ENCODE measurements around the gene ATP5PO. TPM values are rescaled to one million over a fixed set of nuclear protein-coding genes. Genes with fewer than 3 reads are reported as not detected.

Gene ATP5PO
- total RNA-seq, 2 experiments from 2014 or later, result 234 to 241 TPM

DNA sequence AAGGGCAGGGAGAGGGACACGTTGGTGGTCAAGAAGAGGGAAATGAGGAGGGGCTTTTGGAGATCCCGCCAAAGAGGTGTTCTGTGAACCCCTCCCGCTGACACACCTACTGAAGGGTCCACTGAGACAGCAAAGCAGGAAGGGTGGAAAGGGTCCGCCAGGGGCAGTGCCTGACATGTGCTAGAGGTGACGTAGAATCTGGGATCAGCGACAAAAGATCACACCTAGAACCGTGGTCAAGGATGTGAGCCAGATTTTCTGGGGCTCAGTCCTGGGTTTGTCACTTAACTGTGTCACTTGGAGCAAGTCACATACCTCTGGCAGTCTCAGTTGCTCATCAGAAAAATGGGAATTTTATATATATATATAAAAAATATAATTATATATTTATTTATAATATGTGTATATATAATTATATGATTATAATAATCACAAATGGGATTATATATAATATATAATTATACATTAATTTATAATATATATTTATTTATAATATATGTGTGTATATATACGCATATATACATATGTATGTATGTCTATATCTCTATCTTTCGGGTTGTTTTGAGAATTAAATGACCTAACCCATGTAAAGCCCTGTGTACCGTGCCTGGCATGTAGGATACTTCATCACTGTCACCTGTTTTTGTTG lies 35.0 kb upstream of the ATP5PO start:
- TF ChIP-seq, protein P1, sequence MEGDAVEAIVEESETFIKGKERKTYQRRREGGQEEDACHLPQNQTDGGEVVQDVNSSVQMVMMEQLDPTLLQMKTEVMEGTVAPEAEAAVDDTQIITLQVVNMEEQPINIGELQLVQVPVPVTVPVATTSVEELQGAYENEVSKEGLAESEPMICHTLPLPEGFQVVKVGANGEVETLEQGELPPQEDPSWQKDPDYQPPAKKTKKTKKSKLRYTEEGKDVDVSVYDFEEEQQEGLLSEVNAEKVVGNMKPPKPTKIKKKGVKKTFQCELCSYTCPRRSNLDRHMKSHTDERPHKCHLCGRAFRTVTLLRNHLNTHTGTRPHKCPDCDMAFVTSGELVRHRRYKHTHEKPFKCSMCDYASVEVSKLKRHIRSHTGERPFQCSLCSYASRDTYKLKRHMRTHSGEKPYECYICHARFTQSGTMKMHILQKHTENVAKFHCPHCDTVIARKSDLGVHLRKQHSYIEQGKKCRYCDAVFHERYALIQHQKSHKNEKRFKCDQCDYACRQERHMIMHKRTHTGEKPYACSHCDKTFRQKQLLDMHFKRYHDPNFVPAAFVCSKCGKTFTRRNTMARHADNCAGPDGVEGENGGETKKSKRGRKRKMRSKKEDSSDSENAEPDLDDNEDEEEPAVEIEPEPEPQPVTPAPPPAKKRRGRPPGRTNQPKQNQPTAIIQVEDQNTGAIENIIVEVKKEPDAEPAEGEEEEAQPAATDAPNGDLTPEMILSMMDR (IDR thresholded peaks at IDR 0.05), result no peak
- H3K4me1 Mint-ChIP-seq (ENCODE audit: low read depth), result peaks cover 75% of the 10 kb centered on the region
- DNase-seq, result peak; percentile 52
- peak overlapping the region; percentile 75 for H3K4me3 Mint-ChIP-seq
- H3K9me3 Mint-ChIP-seq, result peaks cover 8% of the 10 kb centered on the region
- peaks cover 3% of the 10 kb centered on the region for H3K27me3 Mint-ChIP-seq
- POLR2A ChIA-PET, result interaction anchor here (1.1 to 7.9 kb wide), 10 partner anchors 8 to 123 kb away, joined by 4 to 160 read pairs (median 9); partner anchors contain the start of genes MRPS6 and SLC5A3
- H3K36me3 Mint-ChIP-seq (ENCODE audit: low read depth), result peaks cover 50% of the 10 kb centered on the region
- no peak for ATAC-seq
- intact Hi-C loops (cut with micrococcal nuclease), result no loop called here
- CTCF ChIA-PET, result interaction anchor here (1.1 to 3.5 kb wide), 5 partner anchors 18 to 142 kb away, joined by 3 to 31 read pairs (median 7); no protein-coding TSS in a partner anchor
- H3K27ac Mint-ChIP-seq, result peak overlapping the region; percentile 100

DNA sequence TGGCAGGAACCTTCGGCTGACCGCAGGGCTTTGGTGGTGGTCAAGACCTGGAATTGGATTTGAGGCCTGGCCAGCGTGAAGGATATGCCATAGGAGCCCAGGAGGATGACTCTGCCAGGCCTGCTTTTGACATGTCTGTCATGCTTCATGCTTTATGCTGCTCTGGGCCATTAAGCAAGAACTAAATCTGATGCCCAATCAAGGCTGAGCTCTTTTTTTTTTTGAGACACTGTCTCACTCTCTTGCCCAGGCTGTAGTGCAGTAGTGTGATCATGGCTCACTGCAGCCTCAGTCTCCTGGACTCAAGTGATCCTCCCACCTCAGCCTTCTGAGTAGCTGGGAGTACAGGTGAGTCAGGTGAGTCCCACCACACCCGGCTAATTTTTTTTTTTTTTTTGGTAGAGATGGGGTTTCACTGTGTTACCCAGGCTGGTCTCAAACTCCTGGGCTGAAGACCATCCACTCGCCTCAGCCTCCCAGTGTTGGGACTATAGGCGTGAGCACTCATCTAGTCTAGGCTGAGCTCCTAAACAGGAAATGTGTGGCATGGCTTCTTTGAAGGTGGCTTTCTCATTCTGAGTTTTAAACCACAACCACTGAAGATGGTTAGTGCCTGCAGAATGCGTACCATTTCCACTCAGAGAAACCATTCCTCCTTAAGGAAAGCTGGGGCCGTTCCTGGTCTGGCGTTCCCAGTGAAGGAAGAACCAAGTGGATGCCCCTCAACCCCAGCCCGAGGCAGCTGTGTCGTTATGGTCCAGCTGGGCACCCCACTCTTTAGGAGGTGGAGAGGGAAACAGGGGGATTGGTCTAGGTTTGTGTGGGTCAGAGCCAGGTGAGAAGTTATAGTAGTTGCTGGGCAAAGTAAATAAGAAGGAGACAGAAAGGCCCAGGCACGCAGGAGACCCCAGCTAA lies 34.2 kb upstream of the ATP5PO start:
- Mint-ChIP-seq H3K4me1 (ENCODE audit: low read depth) (peaks cover 74% of the 10 kb centered on the region), H3K9me3 (peaks cover 12% of the 10 kb centered on the region), H3K27ac (peak overlapping the region; percentile 100), H3K27me3 (peaks cover 3% of the 10 kb centered on the region), H3K36me3 (ENCODE audit: low read depth) (peaks cover 53% of the 10 kb centered on the region), H3K4me3 (peak overlapping the region; percentile 75)
- DNase-seq, result peak; percentile 80
- intact Hi-C loops (cut with micrococcal nuclease), result loop anchor here (2.0 to 5.0 kb wide), 4 partner anchors 19 to 128 kb away; no protein-coding TSS in a partner anchor
- POLR2A ChIA-PET, result interaction anchor here (0.8 to 7.9 kb wide), 12 partner anchors 9 to 141 kb away, joined by 3 to 160 read pairs (median 8); partner anchors contain the start of genes MRPS6 and SLC5A3
- CTCF ChIA-PET, result interaction anchor here (1.1 to 3.5 kb wide), 8 partner anchors 8 to 143 kb away, joined by 3 to 31 read pairs (median 8); no protein-coding TSS in a partner anchor
- TF ChIP-seq, protein P1 (IDR thresholded peaks at IDR 0.05), result no peak
- ATAC-seq, result peak; percentile 48

DNA sequence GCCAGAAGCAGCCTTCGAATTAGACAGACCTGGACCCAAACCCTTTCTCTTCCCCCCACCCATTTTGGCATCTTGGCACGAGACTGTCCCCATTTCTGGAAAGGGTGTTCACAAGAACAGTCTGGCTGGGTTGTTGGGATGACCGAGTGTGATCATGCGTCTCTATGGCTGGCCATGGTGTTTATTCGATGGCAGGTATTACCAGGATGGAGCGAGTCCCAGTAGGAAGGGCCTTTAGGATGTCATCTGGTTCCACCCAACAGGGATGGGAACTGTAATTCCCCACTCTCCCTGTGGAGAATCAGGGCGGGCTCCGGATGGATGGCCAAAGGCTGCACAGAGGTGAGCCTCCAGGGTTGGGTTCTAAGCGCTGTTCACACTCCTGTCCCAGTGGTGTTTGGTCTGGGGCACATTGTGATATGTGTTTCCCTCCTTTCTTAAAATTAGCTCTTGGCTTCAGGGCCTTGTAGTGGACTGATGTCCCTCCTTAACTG lies 33.4 kb upstream of the ATP5PO start:
- Mint-ChIP-seq H3K9me3 (peaks cover 18% of the 10 kb centered on the region), H3K4me3 (peak overlapping the region; percentile 75), H3K36me3 (ENCODE audit: low read depth) (peaks cover 55% of the 10 kb centered on the region), H3K4me1 (ENCODE audit: low read depth) (peaks cover 77% of the 10 kb centered on the region), H3K27ac (peak overlapping the region; percentile 100), H3K27me3 (peaks cover 3% of the 10 kb centered on the region)
- no peak for ATAC-seq
- intact Hi-C loops (cut with micrococcal nuclease), result loop anchor here (2.0 to 5.0 kb wide), 4 partner anchors 18 to 128 kb away; no protein-coding TSS in a partner anchor
- no peak for DNase-seq
- POLR2A ChIA-PET, result interaction anchor here (0.8 to 7.9 kb wide), 11 partner anchors 9 to 142 kb away, joined by 3 to 160 read pairs (median 8); partner anchors contain the start of genes MRPS6 and SLC5A3
- CTCF ChIA-PET, result interaction anchor here (1.3 to 3.5 kb wide), 7 partner anchors 9 to 127 kb away, joined by 4 to 31 read pairs (median 8); no protein-coding TSS in a partner anchor
- TF ChIP-seq, protein P1 (IDR thresholded peaks at IDR 0.05), result no peak

DNA sequence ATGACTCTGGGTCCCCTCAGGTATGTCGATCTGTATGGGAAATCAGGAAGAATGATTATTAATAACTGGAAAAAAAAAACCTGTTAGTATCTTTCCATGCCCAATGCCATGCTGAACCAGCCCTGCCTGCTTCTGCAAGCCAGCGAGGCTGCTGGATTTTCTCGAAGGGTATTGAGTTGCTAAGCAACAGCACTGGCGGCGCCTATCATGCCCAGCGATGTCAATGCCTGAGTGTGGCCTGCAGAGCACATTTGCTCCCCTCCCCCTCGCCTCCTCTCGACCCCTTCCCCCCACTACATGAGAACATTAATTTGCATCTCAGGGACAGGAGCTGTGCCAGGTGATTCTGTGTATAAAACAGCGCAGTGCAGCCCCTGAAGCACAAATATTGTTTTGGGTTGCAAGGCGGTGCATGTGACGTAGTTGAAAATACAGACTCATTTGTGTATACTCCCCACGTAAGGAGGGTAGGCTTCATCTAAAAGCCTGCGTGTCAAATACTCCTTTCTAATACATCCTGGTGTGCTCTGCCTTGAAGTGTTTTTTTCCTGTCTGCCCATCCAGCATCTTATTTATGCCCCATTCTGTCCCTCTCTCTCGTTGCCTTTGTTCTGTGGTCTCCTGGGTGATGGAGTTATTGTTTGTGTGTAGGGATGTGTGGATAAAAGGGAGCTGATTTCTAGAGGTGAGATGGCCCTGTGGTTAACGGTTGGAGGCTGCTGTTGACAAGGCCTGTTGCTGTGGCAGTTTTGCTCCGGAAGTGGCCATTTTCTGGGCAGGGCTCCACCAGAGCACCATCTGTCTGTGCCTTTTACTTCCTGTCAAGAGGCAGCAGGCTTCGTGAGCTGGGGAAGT lies 32.7 kb upstream of the ATP5PO start:
- H3K4me1 Mint-ChIP-seq (ENCODE audit: low read depth), result peaks cover 77% of the 10 kb centered on the region

More for the DNA sequence above, 32.7 kb upstream of the ATP5PO start:
- Mint-ChIP-seq H3K4me3 (peak overlapping the region; percentile 75), H3K27ac (peak overlapping the region; percentile 100), H3K9me3 (peaks cover 18% of the 10 kb centered on the region), H3K36me3 (ENCODE audit: low read depth) (peaks cover 58% of the 10 kb centered on the region), H3K27me3 (peaks cover 3% of the 10 kb centered on the region)
- intact Hi-C loops (cut with micrococcal nuclease), result loop anchor here (2.0 to 5.0 kb wide), 4 partner anchors 18 to 129 kb away; no protein-coding TSS in a partner anchor
- ChIA-PET CTCF (interaction anchor here (0.6 to 3.5 kb wide), 10 partner anchors 9 to 182 kb away, joined by 3 to 31 read pairs (median 6); no protein-coding TSS in a partner anchor), POLR2A (interaction anchor here (0.6 to 7.9 kb wide), 15 partner anchors 10 to 270 kb away, joined by 3 to 160 read pairs (median 7); partner anchors contain the start of genes MRPS6 and SLC5A3)
- peak; percentile 57 for ATAC-seq
- peak; percentile 95 for DNase-seq
- TF ChIP-seq, protein P1 (IDR thresholded peaks at IDR 0.05), result no peak
